ENCODE measurements around the gene DLAT.

DLAT gene

GRCh38 chr11:112100462-112100861 is 75.3 kb downstream of the DLAT start:
- Histone ChIP-seq H3K9me3 (ENCODE audit: control insufficient read depth, insufficient read depth, low read depth, low read length) (no peaks in the 10 kb centered on the region), H3K4me3 (ENCODE audit: low read depth, low read length) (no peak overlapping the region), H3K4me1 (ENCODE audit: control insufficient read depth, insufficient read depth, low read length) (no peaks in the 10 kb centered on the region), H3K36me3 (ENCODE audit: control insufficient read depth in 2 of 2, insufficient read depth in 1 of 2, low read length in 2 of 2) (peaks cover 0 to 20% of the 10 kb centered on the region in 2 experiments; a peak in 2 of 3 replicates), H3K27ac (ENCODE audit: extremely low read depth, low read depth, low read length) (no peak overlapping the region)
- no peak for TF ChIP-seq GFI1B (tag by site-specific recombination; IDR thresholded peaks at IDR 0.05)
- TF ChIP-seq, protein P1, sequence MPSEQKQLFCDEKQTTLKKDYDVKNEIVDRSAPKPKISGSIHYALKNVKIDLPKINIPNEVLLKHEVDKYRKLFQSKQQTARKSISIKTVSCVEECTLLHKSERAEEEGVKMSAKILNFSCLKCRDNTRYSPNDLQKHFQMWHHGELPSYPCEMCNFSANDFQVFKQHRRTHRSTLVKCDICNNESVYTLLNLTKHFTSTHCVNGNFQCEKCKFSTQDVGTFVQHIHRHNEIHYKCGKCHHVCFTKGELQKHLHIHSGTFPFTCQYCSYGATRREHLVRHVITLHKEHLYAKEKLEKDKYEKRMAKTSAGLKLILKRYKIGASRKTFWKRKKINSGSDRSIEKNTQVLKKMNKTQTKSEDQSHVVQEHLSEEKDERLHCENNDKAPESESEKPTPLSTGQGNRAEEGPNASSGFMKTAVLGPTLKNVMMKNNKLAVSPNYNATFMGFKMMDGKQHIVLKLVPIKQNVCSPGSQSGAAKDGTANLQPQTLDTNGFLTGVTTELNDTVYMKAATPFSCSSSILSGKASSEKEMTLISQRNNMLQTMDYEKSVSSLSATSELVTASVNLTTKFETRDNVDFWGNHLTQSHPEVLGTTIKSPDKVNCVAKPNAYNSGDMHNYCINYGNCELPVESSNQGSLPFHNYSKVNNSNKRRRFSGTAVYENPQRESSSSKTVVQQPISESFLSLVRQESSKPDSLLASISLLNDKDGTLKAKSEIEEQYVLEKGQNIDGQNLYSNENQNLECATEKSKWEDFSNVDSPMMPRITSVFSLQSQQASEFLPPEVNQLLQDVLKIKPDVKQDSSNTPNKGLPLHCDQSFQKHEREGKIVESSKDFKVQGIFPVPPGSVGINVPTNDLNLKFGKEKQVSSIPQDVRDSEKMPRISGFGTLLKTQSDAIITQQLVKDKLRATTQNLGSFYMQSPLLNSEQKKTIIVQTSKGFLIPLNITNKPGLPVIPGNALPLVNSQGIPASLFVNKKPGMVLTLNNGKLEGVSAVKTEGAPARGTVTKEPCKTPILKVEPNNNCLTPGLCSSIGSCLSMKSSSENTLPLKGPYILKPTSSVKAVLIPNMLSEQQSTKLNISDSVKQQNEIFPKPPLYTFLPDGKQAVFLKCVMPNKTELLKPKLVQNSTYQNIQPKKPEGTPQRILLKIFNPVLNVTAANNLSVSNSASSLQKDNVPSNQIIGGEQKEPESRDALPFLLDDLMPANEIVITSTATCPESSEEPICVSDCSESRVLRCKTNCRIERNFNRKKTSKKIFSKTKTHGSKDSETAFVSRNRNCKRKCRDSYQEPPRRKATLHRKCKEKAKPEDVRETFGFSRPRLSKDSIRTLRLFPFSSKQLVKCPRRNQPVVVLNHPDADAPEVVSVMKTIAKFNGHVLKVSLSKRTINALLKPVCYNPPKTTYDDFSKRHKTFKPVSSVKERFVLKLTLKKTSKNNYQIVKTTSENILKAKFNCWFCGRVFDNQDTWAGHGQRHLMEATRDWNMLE (tag by site-specific recombination; conservative IDR thresholded peaks at IDR 0.05; ENCODE audit: low read depth): no peak
- TF ChIP-seq PRDM1 (tag by site-specific recombination; IDR thresholded peaks at IDR 0.05): no peak
- TF ChIP-seq ZNF248 (tag by site-specific recombination; IDR thresholded peaks at IDR 0.05): no peak
- TF ChIP-seq IKZF3 (tag by site-specific recombination; IDR thresholded peaks at IDR 0.05): no peak
- no peak for TF ChIP-seq ZNF660 (tag by site-specific recombination; IDR thresholded peaks at IDR 0.05)
- no peak for TF ChIP-seq ZNF112 (tag by site-specific recombination; IDR thresholded peaks at IDR 0.05)
- TF ChIP-seq ZNF433 (tag by site-specific recombination; IDR thresholded peaks at IDR 0.05; ENCODE audit: low read depth): no peak
- POLR2A ChIA-PET: no interaction called here
- CTCF ChIA-PET: interaction anchor here (1.3 to 7.4 kb wide), 2 partner anchors 12 to 75 kb away, joined by 6 to 36 read pairs; partner anchors contain the start of gene BCO2

DNA sequence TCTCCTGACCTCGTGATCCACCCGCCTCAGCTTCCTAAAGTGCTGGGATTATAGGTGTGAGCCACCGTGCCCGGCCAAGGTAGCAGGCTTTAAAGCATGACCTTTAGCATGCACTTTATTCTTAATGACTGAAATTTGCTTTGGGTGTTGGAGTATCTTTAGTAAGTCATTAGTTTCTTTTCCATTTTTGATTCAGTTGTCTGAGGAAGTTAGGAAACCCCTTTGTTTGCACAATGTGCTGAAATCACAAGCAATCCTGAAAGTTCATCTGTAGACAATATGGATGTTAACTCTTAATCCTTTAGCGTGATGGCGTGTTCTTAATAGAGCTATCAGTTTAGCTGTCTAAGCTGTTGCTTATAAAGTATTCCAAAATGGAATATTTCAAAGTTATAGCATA is 78.2 kb downstream of the DLAT start:
- ChIA-PET POLR2A (no interaction called here), CTCF (interaction anchor here (7.4 kb wide), 1 partner anchor 9 kb away, joined by 36 read pairs; no protein-coding TSS in a partner anchor)

More for the DNA sequence above, 78.2 kb downstream of the DLAT start:
- no peaks in the 10 kb centered on the region for H3K9me3 ChIP-seq (ENCODE audit: control insufficient read depth, insufficient read depth, low read depth, low read length)
- no peak overlapping the region for H3K27ac ChIP-seq (ENCODE audit: extremely low read depth, low read depth, low read length)
- TF ChIP-seq MYNN (tag by site-specific recombination; IDR thresholded peaks at IDR 0.05; ENCODE audit: borderline replicate concordance) (no peak), ZNF768 (tag by site-specific recombination; IDR thresholded peaks at IDR 0.05) (no peak), ZNF157 (tag by site-specific recombination; IDR thresholded peaks at IDR 0.05) (no peak), ZNF404 (tag by site-specific recombination; IDR thresholded peaks at IDR 0.05) (no peak), PRDM2 (tag by site-specific recombination; IDR thresholded peaks at IDR 0.05; ENCODE audit: borderline replicate concordance) (no peak), ZNF302 (tag by site-specific recombination; IDR thresholded peaks at IDR 0.05; ENCODE audit: low read depth) (no peak), ZNF658 (tag by site-specific recombination; IDR thresholded peaks at IDR 0.05) (no peak), ZBTB49 (tag by site-specific recombination; IDR thresholded peaks at IDR 0.05; ENCODE audit: low read depth) (no peak)
- TF ChIP-seq, protein P2, sequence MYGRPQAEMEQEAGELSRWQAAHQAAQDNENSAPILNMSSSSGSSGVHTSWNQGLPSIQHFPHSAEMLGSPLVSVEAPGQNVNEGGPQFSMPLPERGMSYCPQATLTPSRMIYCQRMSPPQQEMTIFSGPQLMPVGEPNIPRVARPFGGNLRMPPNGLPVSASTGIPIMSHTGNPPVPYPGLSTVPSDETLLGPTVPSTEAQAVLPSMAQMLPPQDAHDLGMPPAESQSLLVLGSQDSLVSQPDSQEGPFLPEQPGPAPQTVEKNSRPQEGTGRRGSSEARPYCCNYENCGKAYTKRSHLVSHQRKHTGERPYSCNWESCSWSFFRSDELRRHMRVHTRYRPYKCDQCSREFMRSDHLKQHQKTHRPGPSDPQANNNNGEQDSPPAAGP (tag by site-specific recombination; IDR thresholded peaks at IDR 0.05): no peak
- no peak overlapping the region for H3K4me3 ChIP-seq (ENCODE audit: low read depth, low read length)
- H3K4me1 ChIP-seq (ENCODE audit: control insufficient read depth, insufficient read depth, low read length): no peaks in the 10 kb centered on the region
- H3K36me3 ChIP-seq (ENCODE audit: control insufficient read depth in 2 of 2, insufficient read depth in 1 of 2, low read length in 2 of 2): no peaks in the 10 kb centered on the region

Data from HEK293 (cell line).